ACHN (cell line): ENCODE results near the gene GGN.
"Not testable (repeated sequence)": the region's sequence is repeated elsewhere in the genome, so short reads cannot be mapped to it uniquely, and the experiment has no call there.

Experiments
- DNase-seq: peaks from one replicate; pipeline ENCODE4 v3.0.0-alpha.2; 2015
- in situ Hi-C: cut with HindIII; loops from 2 replicates; pipeline ENCODE4 v1.10.0; 2017; ENCODE audit warnings: low sequenced_read_pairs, low pct_ligation_motif_present, low pct_unique_long_range_greater_than_20kb

GGN gene

DNA sequence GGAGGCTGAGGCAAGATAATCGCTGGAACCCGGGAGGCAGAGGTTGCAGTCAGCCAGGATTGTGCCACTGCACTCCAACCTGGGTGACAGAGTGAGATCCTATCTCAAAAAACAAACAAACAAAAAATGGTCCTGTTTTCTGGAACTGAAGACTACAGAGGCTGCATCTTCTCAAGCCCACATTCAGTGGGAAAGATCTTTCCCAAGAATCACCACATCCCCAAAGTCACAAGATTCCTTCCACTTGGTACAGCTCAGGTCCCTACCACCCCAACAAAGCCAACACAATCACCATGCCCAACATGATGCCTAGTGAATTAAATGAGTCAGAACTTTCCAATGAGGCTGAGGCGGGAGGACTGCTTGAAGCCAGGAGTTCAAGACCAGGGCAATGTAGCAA lies 37.0 kb downstream of the GGN start:
- no peak for DNase-seq
- in situ Hi-C loops, result no loop called here

DNA sequence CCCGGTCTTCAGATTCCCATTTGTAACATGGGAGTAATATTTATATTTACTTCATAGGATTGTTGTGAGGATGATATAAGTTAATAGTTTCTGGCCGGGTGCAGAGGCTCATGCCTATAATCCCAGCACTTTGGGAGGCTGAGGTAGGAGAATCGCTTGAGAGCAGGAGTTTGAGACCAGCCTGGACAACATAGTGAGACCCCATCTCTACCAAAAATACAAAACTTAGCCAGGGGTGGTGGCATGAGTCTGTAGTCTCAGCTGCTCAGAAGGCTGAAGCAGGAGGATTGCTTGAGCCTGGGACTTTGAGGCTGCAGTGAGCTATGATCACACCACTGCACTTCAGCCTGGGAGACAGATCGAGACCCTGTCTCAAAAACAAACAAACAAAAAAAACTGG lies 41.0 kb downstream of the GGN start:
- in situ Hi-C loops, result no loop called here

GRCh38 chr19:38340927-38341326 lies 46.9 kb downstream of the GGN start:
- DNase-seq, result no peak

More for the DNA sequence above, 41.0 kb downstream of the GGN start:
- no peak for DNase-seq

GRCh38 chr19:38339011-38339410 lies 48.8 kb downstream of the GGN start:
- in situ Hi-C loops, DNase-seq: not testable (repeated sequence)

More at GRCh38 chr19:38340927-38341326, 46.9 kb downstream of the GGN start:
- in situ Hi-C loops, result no loop called here

DNA sequence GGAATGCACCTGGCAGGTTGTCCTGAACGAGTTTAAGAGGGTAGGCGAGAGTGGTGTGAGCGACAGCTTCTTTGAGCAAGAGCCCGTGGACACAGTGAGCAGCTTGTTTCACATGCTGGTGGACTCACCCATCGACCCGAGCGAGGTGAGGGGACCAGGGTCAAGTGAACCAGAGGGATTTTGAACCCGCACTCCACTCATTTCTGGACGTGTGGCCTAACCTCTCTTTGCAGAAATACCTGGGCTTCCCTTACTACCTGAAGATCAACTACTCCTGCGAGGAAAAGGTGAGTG lies 50.5 kb downstream of the GGN start:
- no peak for DNase-seq
- in situ Hi-C loops, result no loop called here

DNA sequence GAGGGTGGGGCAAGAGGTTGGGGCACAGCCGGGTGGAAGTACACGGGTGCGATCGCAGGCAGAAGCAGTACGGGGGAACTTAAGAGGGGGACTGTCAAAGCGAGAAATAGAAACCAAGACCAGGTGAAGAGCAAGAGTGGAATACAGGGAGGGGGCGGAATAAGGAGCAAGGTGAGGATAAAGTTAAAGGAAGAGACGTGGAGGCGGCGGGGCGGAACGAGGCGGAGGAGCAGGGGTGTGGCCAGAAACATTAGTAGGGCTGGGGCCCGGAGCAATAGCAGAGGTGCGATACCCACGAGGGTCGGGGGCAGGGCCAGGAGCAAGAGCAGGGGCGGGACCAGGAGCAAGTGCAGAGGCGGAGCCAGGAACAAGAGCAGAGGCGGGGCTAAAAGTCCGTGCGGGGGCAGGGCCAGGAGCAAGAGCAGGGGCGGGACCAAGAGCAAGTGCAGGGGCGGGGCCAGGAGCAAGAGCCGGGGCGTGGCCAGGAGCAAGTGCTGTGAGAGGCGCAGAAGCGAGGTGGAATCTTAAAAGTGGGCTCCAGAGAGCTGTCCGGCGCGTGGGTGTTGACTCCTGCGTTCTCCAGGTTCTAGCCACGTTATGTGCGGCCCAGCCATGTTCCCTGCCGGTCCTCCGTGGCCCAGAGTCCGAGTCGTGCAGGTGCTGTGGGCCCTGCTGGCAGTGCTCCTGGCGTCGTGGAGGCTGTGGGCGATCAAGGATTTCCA lies 51.0 kb downstream of the GGN start:
- peak; percentile 92 for DNase-seq
- in situ Hi-C loops, result no loop called here

- DNase-seq, result peak; percentile 95
- in situ Hi-C loops, result no loop called here
These were observed 51.7 kb downstream of the GGN start for GRCh38 chr19:38335949-38336637.
